ENCODE measurements around the gene PPARG. TPM values are rescaled to one million over a fixed set of nuclear protein-coding genes. Genes with fewer than 3 reads are reported as not detected.

PPARG gene
- total and polyA plus RNA-seq, 2 of the 8 experiments (the other 6 are each of a cell fraction or from before 2014, with no cell fraction given): 0.06 TPM; not detected in 1

- H3K4me1 ChIP-seq (replicated peaks in 1 of 4; ENCODE audit: control insufficient read depth in 3 of 4, insufficient read depth in 4 of 4, low read length in 3 of 4): no peaks in the 10 kb centered on the region
- H3K4me3 ChIP-seq (ENCODE audit: extremely low read depth in 1 of 4, insufficient read depth in 2 of 4, low read depth in 3 of 4, low read length in 4 of 4): no peak overlapping the region
- DNase-seq (ENCODE audit: low read depth in 1 of 2, low spot score in 2 of 2) (no peak), FAIRE-seq (no peak)
- H2BK12ac ChIP-seq (ENCODE audit: low read depth, low read length): no peak overlapping the region
- H4K8ac ChIP-seq (ENCODE audit: extremely low read depth, insufficient read depth, low read length): no peak overlapping the region
- no peaks in the 10 kb centered on the region for H3K27me3 ChIP-seq (replicated peaks in 1 of 4; ENCODE audit: control insufficient read depth in 3 of 4, extremely low read depth in 1 of 4, insufficient read depth in 3 of 4, low read length in 3 of 4)
- no peak overlapping the region for H4K91ac ChIP-seq (replicated peaks; ENCODE audit: insufficient read length, low read length)
- 78% methylated on average over 3 of the region's 3 CpGs; no CpG with 5 or more reads in 1 of the 2 experiments for WGBS, 2 experiments (ENCODE audit: extremely low coverage in 1 of 2, insufficient coverage in 1 of 2, insufficient read length in 1 of 2, insufficient replicate concordance in 2 of 2, low coverage in 1 of 2, low lambda C conversion rate in 2 of 2, missing lambda C conversion rate in 1 of 2)
- H2BK5ac ChIP-seq (ENCODE audit: low read depth, low read length): no peak overlapping the region
- no peaks in the 10 kb centered on the region for H3K79me2 ChIP-seq (ENCODE audit: control insufficient read depth in 1 of 2, insufficient read depth in 2 of 2, low read length in 2 of 2)
- ChIA-PET POLR2A (ENCODE audit: partially characterized antibody) (no interaction called here), CTCF (ENCODE audit: partially characterized antibody) (no interaction called here)
- no peak overlapping the region for H3K4me2 ChIP-seq (ENCODE audit: insufficient read depth in 1 of 2, low read depth in 2 of 2, low read length in 2 of 2)
- H2BK20ac ChIP-seq (ENCODE audit: low read length): no peak overlapping the region
- no peak overlapping the region for H2AFZ ChIP-seq (ENCODE audit: low read length)
- no peak overlapping the region for H2AK5ac ChIP-seq (ENCODE audit: low read depth, low read length)
- no peak overlapping the region for H4K5ac ChIP-seq (ENCODE audit: insufficient read length, low read depth, low read length)
- H4K20me1 ChIP-seq (replicated peaks in 1 of 2; ENCODE audit: control insufficient read depth in 1 of 2, insufficient read depth in 2 of 2, low read length in 2 of 2): no peaks in the 10 kb centered on the region
- no peak overlapping the region for H3K9ac ChIP-seq (replicated peaks in 1 of 4; ENCODE audit: extremely low read depth in 1 of 4, low read depth in 3 of 4, low read length in 3 of 4)
- H3K23me2 ChIP-seq (ENCODE audit: low read depth, low read length): no peaks in the 10 kb centered on the region
- no peak overlapping the region for H3K4ac ChIP-seq (replicated peaks; ENCODE audit: insufficient read length, low read depth, low read length)
- no peak overlapping the region for H2BK15ac ChIP-seq (ENCODE audit: low read length)
- no peaks in the 10 kb centered on the region for H3K36me3 ChIP-seq (ENCODE audit: control insufficient read depth in 2 of 4, insufficient read depth in 4 of 4, low read length in 3 of 4)
- no peak overlapping the region for H3K56ac ChIP-seq (replicated peaks; ENCODE audit: insufficient read length, low read depth, low read length)
- H3K18ac ChIP-seq (ENCODE audit: extremely low read depth, low read length): no peak overlapping the region
- no peak overlapping the region for H2BK120ac ChIP-seq (replicated peaks; ENCODE audit: low read depth, low read length)
- H3K9me3 ChIP-seq (ENCODE audit: insufficient read depth in 2 of 2, low read depth in 1 of 2, low read length in 1 of 2): no peaks in the 10 kb centered on the region
- no peak overlapping the region for H3K23ac ChIP-seq (ENCODE audit: insufficient read length)
- H3K27ac ChIP-seq (ENCODE audit: low read depth, low read length): no peak overlapping the region
- H3K79me1 ChIP-seq (ENCODE audit: low read depth, low read length): no peaks in the 10 kb centered on the region
- no peak overlapping the region for H3K14ac ChIP-seq (ENCODE audit: insufficient read length)
- TF ChIP-seq ATF2 (IDR thresholded peaks at IDR 0.05; ENCODE audit: low read length) (no peak), POLR2AphosphoS5 (IDR thresholded peaks at IDR 0.05; ENCODE audit: low read depth, low read length) (no peak)
Observed at GRCh38 chr3:12343047-12343501, 54.2 kb downstream of the PPARG start.
